ENCODE data around the gene KCNJ12. TPM values are rescaled to one million over a fixed set of nuclear protein-coding genes. Genes with fewer than 3 reads are reported as not detected.
A peak's percentile ranks its signal among the peaks of the same experiment; 100 is the strongest.

The KCNJ12 gene
- total RNA-seq, 2 experiments from 2014 or later = not detected

DNA sequence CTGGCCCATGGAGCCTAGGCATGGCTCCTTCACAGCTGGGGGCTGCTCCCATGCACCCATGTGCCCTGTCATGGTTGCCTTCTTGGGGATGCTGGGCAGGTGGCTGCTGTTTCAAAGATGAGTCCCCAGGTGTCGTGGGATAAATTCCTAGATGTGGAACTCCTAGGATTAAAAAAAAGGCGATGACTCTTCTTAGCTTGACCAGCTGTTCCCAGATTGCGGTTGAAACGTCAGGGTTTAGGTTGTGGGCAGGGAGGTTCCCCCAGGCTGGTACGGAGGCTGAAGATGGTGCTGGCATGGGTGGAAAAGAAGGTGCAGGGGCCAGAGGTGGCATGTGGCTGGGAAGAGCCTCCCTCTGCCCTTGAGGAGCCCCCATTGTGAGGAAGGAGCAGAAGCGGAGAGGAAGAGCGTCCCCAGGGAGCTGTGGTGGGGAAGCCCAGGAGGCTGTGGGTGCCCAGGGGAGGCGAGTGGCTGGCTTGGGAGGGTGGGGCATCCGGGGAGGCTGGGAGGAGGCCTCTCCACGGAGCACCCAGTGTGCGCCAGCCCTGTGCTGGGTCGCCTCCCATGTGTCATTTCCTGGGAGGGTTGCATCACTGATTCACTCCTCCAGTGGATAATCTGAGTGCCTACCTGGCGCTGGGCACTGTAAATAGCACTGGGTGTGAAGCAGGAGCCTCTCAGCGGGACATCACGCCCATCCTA lies 7.5 kb upstream of the KCNJ12 start:
- DNase-seq = no peak
- Mint-ChIP-seq H3K27me3 (no peaks in the 10 kb centered on the region), H3K36me3 (no peaks in the 10 kb centered on the region), H3K9me3 (no peaks in the 10 kb centered on the region), H3K4me1 (no peaks in the 10 kb centered on the region), H3K27ac (no peak overlapping the region), H3K4me3 (no peak overlapping the region)
- POLR2A ChIA-PET = no interaction called here
- no peak for ATAC-seq (ENCODE audit: low read depth)

DNA sequence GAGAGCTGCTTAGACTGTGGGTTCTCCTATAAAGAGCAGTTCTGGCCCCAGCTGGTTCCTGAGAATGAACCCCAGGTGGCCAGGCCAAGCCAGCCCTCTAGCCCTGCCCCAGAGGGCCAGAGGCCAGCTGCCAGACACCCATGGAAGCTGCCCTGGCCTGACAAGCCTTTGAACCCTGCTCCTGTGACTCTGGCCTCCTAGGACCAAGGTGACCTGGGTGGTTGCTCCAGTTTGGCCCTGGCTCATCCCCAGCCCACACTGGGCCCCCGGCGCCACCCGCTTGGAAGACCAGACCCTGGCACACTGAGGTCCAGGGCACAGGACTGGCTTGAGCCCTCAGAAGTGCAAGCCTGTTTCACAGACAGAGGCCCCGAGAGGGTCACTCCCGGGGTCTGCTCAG lies 6.8 kb upstream of the KCNJ12 start:
- H3K36me3 Mint-ChIP-seq = no peaks in the 10 kb centered on the region
- DNase-seq = no peak
- peaks cover 2% of the 10 kb centered on the region for H3K27me3 Mint-ChIP-seq
- no peak overlapping the region for H3K4me3 Mint-ChIP-seq
- no peaks in the 10 kb centered on the region for H3K9me3 Mint-ChIP-seq
- H3K4me1 Mint-ChIP-seq = no peaks in the 10 kb centered on the region
- POLR2A ChIA-PET = no interaction called here
- no peak overlapping the region for H3K27ac Mint-ChIP-seq
- ATAC-seq (ENCODE audit: low read depth) = no peak

DNA sequence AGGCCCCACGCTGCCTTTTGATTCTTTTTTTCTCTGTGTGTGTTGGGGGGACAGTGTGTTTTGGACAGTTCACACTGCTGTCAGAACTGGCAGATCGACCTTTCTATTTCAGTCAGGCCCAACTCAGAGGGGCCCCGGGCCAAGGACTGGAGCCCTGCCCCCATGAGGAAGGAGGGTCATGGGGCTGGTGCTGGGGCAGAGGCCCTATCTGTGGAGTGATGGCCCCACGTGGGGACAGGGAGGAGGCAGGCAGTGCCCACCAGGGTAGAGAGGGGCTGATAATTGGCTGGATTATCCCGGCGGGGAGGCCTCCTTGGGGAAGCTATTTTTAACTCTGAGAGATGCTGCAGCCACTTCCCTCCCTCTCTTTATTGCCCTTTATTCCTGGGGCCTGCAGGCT lies 5.7 kb upstream of the KCNJ12 start:
- Mint-ChIP-seq H3K4me1 (no peaks in the 10 kb centered on the region), H3K36me3 (no peaks in the 10 kb centered on the region), H3K9me3 (no peaks in the 10 kb centered on the region), H3K27me3 (peaks cover 7% of the 10 kb centered on the region), H3K4me3 (no peak overlapping the region), H3K27ac (no peak overlapping the region)
- ATAC-seq (ENCODE audit: low read depth) = no peak
- no peak for DNase-seq
- POLR2A ChIA-PET = no interaction called here

DNA sequence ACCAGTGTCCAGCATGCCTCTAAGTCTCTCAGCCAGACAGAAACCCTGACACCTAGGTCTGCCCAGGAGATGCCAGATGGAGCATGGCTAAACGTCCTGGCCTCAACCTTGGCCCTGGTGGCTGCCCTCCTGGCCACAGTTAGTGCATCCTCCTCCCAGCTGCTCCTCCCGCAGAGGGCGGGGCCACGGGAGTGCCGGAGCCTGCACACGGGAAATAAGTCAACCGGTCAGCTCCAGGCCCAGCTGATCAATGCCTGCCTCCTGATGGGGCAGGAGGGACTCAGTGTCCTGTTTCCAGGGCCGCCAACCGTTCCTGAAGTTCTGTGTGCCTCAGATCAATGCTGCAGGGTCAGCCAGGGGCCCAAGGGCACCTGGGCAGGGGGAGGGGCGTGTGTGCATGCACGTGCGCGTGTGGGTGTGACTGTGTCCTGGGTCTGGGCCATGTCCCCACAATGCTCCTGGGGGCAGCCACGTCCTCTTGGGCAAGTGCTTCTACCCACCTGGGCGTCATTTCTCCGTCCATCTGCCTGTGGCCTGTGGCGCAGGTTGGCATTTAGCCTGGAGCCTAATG lies 4.6 kb upstream of the KCNJ12 start:
- POLR2A ChIA-PET = no interaction called here
- no peaks in the 10 kb centered on the region for H3K36me3 Mint-ChIP-seq
- no peak overlapping the region for H3K4me3 Mint-ChIP-seq
- H3K27ac Mint-ChIP-seq = no peak overlapping the region
- H3K4me1 Mint-ChIP-seq = no peaks in the 10 kb centered on the region
- no peak for DNase-seq
- H3K9me3 Mint-ChIP-seq = no peaks in the 10 kb centered on the region
- no peak for ATAC-seq (ENCODE audit: low read depth)
- peaks cover 14% of the 10 kb centered on the region for H3K27me3 Mint-ChIP-seq

- Mint-ChIP-seq H3K9me3 (no peaks in the 10 kb centered on the region), H3K27me3 (peaks cover 20% of the 10 kb centered on the region), H3K36me3 (no peaks in the 10 kb centered on the region), H3K4me3 (no peak overlapping the region), H3K4me1 (no peaks in the 10 kb centered on the region), H3K27ac (no peak overlapping the region)
- ATAC-seq (ENCODE audit: low read depth) (no peak), DNase-seq (no peak)
- POLR2A ChIA-PET = interaction anchor here (0.6 kb wide), 1 partner anchor 171 kb away, joined by 3 read pairs; no protein-coding TSS in a partner anchor
Measured at GRCh38 chr17:21372256-21372954, 3.8 kb upstream of the KCNJ12 start.

DNA sequence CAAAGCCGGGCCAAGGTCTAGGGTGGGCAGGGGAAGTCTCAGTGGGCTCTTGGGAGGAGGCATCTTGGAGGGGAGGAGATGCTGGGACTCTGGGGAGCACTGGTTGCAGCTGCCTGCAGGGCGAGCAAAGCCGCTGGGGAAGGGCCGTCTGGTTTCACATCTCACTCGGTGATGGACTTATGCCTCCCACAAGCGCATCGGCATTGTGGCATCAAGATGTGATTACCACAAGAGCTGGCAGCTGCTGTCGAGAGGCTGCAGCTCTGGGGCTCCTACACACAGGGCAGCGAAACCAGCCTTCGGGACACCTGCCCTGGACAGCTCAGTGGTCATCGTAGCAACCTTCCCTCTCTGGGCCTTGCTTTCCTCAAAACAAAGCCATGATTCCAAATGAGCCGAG lies 3.1 kb upstream of the KCNJ12 start:
- no peak overlapping the region for H3K27ac Mint-ChIP-seq

DNA sequence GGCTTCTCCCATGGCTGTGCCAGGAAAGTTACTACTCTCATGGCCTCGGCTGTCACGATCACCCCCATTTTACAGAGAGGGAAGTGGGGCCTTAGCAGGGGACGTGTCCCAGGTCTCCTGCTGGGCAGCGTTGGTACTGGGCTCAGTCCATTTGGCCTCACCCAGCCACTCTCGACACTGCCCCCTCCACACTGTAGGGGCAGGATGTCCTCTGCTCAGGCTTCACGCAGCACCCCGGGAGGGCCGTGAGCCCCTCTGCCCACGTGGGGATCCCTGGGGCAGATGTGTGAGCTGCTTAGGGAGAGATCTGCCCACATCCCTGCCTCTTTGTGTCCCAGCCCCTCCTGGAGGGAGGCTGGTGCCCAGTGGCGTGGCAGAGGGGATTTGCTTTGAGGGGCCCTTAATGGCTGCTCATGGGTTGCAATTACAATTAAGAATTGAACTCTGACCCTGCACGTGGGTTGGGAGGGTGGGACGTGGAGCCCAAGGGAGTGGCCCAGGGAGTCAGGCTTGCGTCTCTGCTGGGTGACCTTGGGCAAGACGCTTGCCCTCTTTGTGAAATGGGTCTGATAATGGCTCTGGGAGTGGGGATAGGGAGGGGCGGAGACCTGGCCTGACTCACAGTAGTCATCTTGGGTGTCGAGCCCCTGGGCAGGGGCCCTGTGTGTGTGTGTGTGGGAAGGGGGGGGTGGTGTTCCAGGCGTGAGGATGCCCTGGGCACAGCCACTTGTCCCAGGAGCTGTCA lies 2.3 kb upstream of the KCNJ12 start:
- Mint-ChIP-seq H3K27ac (no peak overlapping the region), H3K4me1 (no peaks in the 10 kb centered on the region), H3K36me3 (no peaks in the 10 kb centered on the region), H3K9me3 (no peaks in the 10 kb centered on the region), H3K4me3 (no peak overlapping the region), H3K27me3 (peaks cover 25% of the 10 kb centered on the region)
- POLR2A ChIA-PET = no interaction called here
- ATAC-seq (ENCODE audit: low read depth) (no peak), DNase-seq (no peak)

More for the DNA sequence above, 3.1 kb upstream of the KCNJ12 start:
- Mint-ChIP-seq H3K9me3 (no peaks in the 10 kb centered on the region), H3K36me3 (no peaks in the 10 kb centered on the region), H3K4me3 (no peak overlapping the region), H3K27me3 (peaks cover 25% of the 10 kb centered on the region), H3K4me1 (no peaks in the 10 kb centered on the region)
- no peak for DNase-seq
- ATAC-seq (ENCODE audit: low read depth) = no peak
- POLR2A ChIA-PET = interaction anchor here (0.6 kb wide), 1 partner anchor 170 kb away, joined by 3 read pairs; no protein-coding TSS in a partner anchor

DNA sequence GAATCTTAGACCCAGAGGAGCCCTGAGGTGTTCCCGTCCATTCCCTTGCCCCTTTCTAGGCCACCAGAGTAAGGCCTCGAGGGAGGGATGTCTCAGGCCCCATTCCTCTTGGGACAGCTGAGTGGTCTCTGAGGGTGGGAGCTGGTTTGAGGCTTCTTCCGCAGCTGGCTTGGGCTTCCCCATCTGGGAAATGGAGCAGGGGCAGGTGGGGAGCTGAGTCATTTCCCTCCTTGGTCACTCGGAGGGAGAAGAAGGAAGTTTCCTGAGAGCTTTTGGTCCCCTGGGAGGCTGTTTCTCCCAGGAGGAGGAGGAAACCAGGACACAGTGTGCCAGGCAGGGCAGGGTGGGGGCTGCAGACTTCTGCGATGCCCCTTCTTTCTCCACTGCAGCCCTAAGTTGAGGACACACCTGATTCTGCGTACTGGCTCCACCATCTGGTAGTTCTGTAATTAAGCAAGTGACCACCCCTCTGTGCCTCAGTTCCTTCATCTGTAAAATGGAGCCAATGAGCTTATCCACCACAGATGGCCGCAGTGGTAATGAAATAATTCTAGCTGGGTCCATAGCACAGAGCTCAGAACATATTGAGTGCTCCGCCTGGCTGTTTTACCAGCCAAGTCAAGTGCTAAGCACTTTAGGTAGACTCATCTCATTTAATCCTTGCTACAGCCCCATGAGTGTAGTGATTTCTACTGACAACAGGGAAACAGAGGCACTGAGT lies 1.6 kb upstream of the KCNJ12 start:
- no peaks in the 10 kb centered on the region for H3K9me3 Mint-ChIP-seq
- DNase-seq (no peak), ATAC-seq (ENCODE audit: low read depth) (no peak)
- H3K4me3 Mint-ChIP-seq = no peak overlapping the region
- H3K27ac Mint-ChIP-seq = no peak overlapping the region
- H3K36me3 Mint-ChIP-seq = no peaks in the 10 kb centered on the region
- H3K27me3 Mint-ChIP-seq = peaks cover 25% of the 10 kb centered on the region
- H3K4me1 Mint-ChIP-seq = no peaks in the 10 kb centered on the region
- POLR2A ChIA-PET = no interaction called here

DNA sequence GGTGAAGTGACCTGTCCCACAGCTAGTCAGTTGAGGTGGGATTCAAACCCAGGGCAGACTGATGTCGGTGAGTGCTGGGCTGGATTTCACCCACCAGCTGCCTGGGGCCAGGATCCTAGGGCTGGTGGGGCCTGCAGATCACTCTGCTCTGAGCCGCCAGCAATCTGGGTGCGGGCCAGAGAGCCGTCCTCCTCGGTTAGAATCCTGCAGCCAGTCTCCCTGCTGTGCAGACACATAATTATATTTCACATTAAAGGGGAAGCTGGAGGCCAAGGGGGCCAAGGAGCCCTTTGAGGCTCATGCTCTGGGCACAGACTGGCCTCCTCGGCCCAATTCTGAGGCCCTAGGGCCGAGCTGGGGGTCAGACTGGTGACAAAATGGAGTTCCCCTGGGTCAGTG lies 996 bp upstream of the KCNJ12 start:
- POLR2A ChIA-PET = no interaction called here
- ATAC-seq (ENCODE audit: low read depth) = no peak
- H3K27ac Mint-ChIP-seq = no peak overlapping the region
- H3K4me3 Mint-ChIP-seq = no peak overlapping the region
- no peaks in the 10 kb centered on the region for H3K4me1 Mint-ChIP-seq
- H3K9me3 Mint-ChIP-seq = no peaks in the 10 kb centered on the region
- no peak for DNase-seq
- H3K27me3 Mint-ChIP-seq = peaks cover 25% of the 10 kb centered on the region
- H3K36me3 Mint-ChIP-seq = no peaks in the 10 kb centered on the region

DNA sequence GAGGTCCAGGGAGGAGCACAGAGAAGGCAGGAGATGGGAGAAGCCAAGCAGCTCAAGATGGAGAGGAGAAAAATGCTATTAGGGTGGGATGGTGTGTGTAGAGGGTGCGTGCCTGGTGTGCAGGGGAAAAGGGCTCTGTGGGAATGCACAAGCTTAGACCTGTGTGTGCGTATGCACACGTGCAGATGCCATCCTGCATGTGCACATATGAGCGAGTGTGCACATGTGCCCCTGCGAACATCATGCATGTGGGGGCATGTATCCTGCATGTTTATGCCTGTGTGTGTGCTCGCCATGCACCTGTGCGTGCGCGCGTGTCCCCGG lies 438 bp upstream of the KCNJ12 start:
- peaks cover 25% of the 10 kb centered on the region for H3K27me3 Mint-ChIP-seq
- no peaks in the 10 kb centered on the region for H3K4me1 Mint-ChIP-seq
- H3K9me3 Mint-ChIP-seq = no peaks in the 10 kb centered on the region
- no peaks in the 10 kb centered on the region for H3K36me3 Mint-ChIP-seq
- no peak for ATAC-seq (ENCODE audit: low read depth)
- no peak overlapping the region for H3K27ac Mint-ChIP-seq
- no peak for DNase-seq
- no peak overlapping the region for H3K4me3 Mint-ChIP-seq
- POLR2A ChIA-PET = no interaction called here

DNA sequence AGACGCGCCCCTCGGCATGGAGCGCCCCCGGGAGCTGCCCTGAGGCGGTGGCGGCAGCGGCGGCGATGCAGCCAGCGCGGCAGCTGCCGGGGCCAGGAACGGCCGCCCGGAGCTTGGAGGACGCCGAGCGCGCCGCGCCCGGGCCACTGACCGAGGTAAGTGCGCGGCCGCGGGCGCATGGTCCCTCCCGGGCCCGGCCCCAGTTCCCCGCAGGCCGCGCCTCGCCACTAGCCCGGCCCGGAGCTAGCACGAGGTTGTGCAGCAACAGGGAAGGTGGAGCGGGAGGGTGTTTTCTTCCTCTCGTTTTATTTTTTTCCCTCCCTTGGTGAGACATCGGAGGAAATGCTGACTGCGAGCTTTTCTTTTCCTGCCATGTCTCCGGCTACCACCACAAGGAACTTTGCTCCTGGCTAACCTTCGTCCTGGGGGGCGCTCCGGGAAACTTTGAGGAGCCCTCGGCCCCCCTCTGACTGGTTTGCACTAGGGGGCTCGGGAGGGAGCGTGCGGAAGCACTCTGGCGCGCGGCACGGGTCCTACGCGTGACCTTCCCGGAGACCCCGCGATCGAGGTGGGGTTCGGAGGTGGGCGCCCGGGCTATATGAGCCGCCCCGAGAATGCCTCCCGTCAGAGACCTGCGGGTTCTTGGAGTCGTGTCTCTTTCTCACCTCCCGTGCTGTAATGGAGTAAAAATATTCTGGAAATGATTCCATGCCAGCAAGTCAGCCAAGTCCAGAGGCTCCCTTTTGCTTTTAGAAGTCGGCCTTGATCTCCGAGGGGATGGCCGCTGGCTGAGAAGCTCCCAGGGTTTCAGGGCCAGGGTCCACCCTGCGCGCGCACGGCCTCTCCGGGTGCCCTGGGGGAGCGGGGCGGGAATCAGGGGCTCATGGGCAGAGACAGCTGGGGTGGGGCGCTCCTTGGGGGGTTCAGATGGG lies 868 bp downstream of the KCNJ12 start:
- H3K9me3 Mint-ChIP-seq = no peaks in the 10 kb centered on the region
- H3K27ac Mint-ChIP-seq = no peak overlapping the region
- H3K4me3 Mint-ChIP-seq = no peak overlapping the region
- no peaks in the 10 kb centered on the region for H3K4me1 Mint-ChIP-seq
- POLR2A ChIA-PET = no interaction called here
- DNase-seq (no peak), ATAC-seq (ENCODE audit: low read depth) (no peak)
- peaks cover 25% of the 10 kb centered on the region for H3K27me3 Mint-ChIP-seq
- H3K36me3 Mint-ChIP-seq = no peaks in the 10 kb centered on the region

GRCh38 chr17:21377705-21378396 lies 1.7 kb downstream of the KCNJ12 start:
- H3K4me3 Mint-ChIP-seq = peak overlapping the region; percentile 28
- H3K27ac Mint-ChIP-seq = no peak overlapping the region
- no peaks in the 10 kb centered on the region for H3K36me3 Mint-ChIP-seq
- no peaks in the 10 kb centered on the region for H3K4me1 Mint-ChIP-seq
- H3K9me3 Mint-ChIP-seq = no peaks in the 10 kb centered on the region
- ATAC-seq (ENCODE audit: low read depth) (no peak), DNase-seq (no peak)
- POLR2A ChIA-PET = no interaction called here
- H3K27me3 Mint-ChIP-seq = peaks cover 25% of the 10 kb centered on the region

Measured in activated naive CD8-positive, alpha-beta T cell treated with anti-CD3 and anti-CD28 coated beads, Interleukin-2, amount 10 ng/mL, durations not matched to agents 7 days and 5 days (primary cell).